GM12878 (cell line): ENCODE data around the gene RNF223. TPM values are rescaled to one million over a fixed set of nuclear protein-coding genes. Genes with fewer than 3 reads are reported as not detected.

Experiments
- CREM ChIP-seq: IDR thresholded peaks from 2 replicates; pipeline ENCODE4 v1.6.1; 2014; ENCODE audit warnings: antibody characterized with exemption, low read depth
- GATAD2B ChIP-seq: fragments of 450-650 bp; conservative IDR thresholded peaks from 2 replicates; pipeline ENCODE4 v1.6.1; 2017; ENCODE audit warnings: low read depth, mild to moderate bottlenecking, moderate library complexity
- MXI1 ChIP-seq: fragments of 150-350 bp; IDR thresholded peaks from 2 replicates; pipeline ENCODE4 v1.6.1; 2011; ENCODE audit warnings: low read depth, mild to moderate bottlenecking, inconsistent platforms, low read length, improper control_type of control experiment
- NFYA ChIP-seq: IDR thresholded peaks from 2 replicates; pipeline ENCODE4 v1.6.1; 2011; ENCODE audit warnings: low read depth, mild to moderate bottlenecking, low read length, improper control_type of control experiment, borderline replicate concordance
- POLR2A ChIP-seq: IDR thresholded peaks from 2 replicates; pipeline ENCODE4 v1.6.1; 2011; ENCODE audit warnings: low read depth, mild to moderate bottlenecking, low read length
- POLR2AphosphoS5 ChIP-seq: IDR thresholded peaks from 2 replicates; pipeline ENCODE4 v1.6.1; 2011; ENCODE audit warnings: mild to moderate bottlenecking, low read length, inconsistent platforms
- RB1 ChIP-seq: fragments of 450-650 bp; formaldehyde crosslinking; IDR thresholded peaks from 2 replicates; pipeline ENCODE4 v1.6.1; 2017; ENCODE audit warnings: mild to moderate bottlenecking, borderline replicate concordance
- SIN3A ChIP-seq: IDR thresholded peaks from 2 replicates; pipeline ENCODE4 v1.6.1; 2012; ENCODE audit warnings: low read depth, low read length, improper control_type of control experiment
- ZBTB11 ChIP-seq: fragments of 450-650 bp; formaldehyde crosslinking; IDR thresholded peaks from 2 replicates; pipeline ENCODE4 v1.5.0; 2022; ENCODE audit warnings: mild to moderate bottlenecking, missing genetic modification characterization
- ZBTB4 ChIP-seq: fragments of 450-650 bp; formaldehyde crosslinking; IDR thresholded peaks from 2 replicates; pipeline ENCODE4 v1.4.0; 2022; ENCODE audit warnings: mild to moderate bottlenecking, moderate library complexity
- ZNF687 ChIP-seq: fragments of 450-650 bp; IDR thresholded peaks from 2 replicates; pipeline ENCODE4 v1.6.1; 2017; ENCODE audit warnings: mild to moderate bottlenecking, moderate library complexity
- polyA plus RNA-seq, 11 experiments: library from polyadenylated mRNA; depleted of rRNA in 4 of 11; unstranded in 6 of 11; stranded (reverse) in 5 of 11; fragments of >200 nt; fragmentation: Nextera tagmentation in 4 of 11; fragmentation: Illumina TruSeq in 1 of 11; extraction: Ambion mirVana in 4 of 11; extraction: Trizol in 1 of 11; gene quantifications; 1 replicate in 1 of 11; 2 replicates in 10 of 11; pipeline versions ENCODE4 v1.2.1 to v1.2.3, GENCODE V29; 2011 to 2016; ENCODE audit warnings: inconsistent platforms in 2 of 11, missing spikeins in 2 of 11, low read depth in 1 of 11
- total RNA-seq, 4 experiments: library from RNA; depleted of rRNA in 3 of 4; stranded (reverse); fragments of >200 nt in 3 of 4; fragmentation: Illumina TruSeq in 1 of 4; extraction: Trizol in 1 of 4; gene quantifications; 2 replicates each; pipeline versions ENCODE4 v1.2.1 to v1.2.3, GENCODE V29; 2013 to 2021

RNF223 gene
- total and polyA plus RNA-seq, 10 of the 15 experiments (the other 5 are each of a cell fraction or from before 2014, with no cell fraction given) = 0.06 TPM; not detected in 9

- no peak for TF ChIP-seq ZNF687
- no peak for TF ChIP-seq MXI1
- TF ChIP-seq ZBTB4 (CRISPR knock-in tag) = no peak
- no peak for TF ChIP-seq CREM
- TF ChIP-seq NFYA = no peak
- TF ChIP-seq ZBTB11 (CRISPR knock-in tag) = no peak
- TF ChIP-seq POLR2A = no peak
- no peak for TF ChIP-seq RB1
- TF ChIP-seq SIN3A = no peak
- TF ChIP-seq POLR2AphosphoS5 = no peak
- TF ChIP-seq GATAD2B = no peak
Observed at GRCh38 chr1:1072299-1072848, 1.7 kb downstream of the RNF223 start (continued).
